Hematopoietic multipotent progenitor cell (in vitro differentiated cells): ENCODE data around the gene ENG. TPM values are rescaled to one million over a fixed set of nuclear protein-coding genes. Genes with fewer than 3 reads are reported as not detected.

ENCODE experiments used
- small RNA-seq: library from RNA; depleted of rRNA; stranded (forward); fragments of <200 nt; gene quantifications from one replicate; pipeline ENCODE3, GENCODE V24; 2012
- total RNA-seq: library from RNA; depleted of rRNA; stranded (reverse); fragments of >200 nt; gene quantifications from one replicate; pipeline ENCODE4 v1.2.3, GENCODE V29; 2012

The ENG gene
- total RNA-seq, 1 donor: 17.5 TPM

Small RNA genes lying within 50 kb of the gene (small RNA-seq; reads per million reads assigned to genes)
- gene MIR4672 (not detected), gene RF00019 (not detected), gene RNA5SP296 (not detected)

Other genes starting within 250 kb of the ENG start
- 5.7 TPM for gene STXBP1, start 242.4 kb downstream of the ENG start, total RNA-seq
- gene CFAP157, start 147.7 kb downstream of the ENG start, total RNA-seq: 0.27 TPM
- gene PTRH1, start 139.0 kb downstream of the ENG start, total RNA-seq: 20.7 TPM
- gene TTC16, start 138.6 kb downstream of the ENG start, total RNA-seq: under 0.01 TPM
- 15.9 TPM for gene TOR2A, start 119.4 kb downstream of the ENG start, total RNA-seq
- 79.7 TPM for gene SH2D3C, start 76.0 kb downstream of the ENG start, total RNA-seq
- gene CDK9, start 68.6 kb downstream of the ENG start, total RNA-seq: 208 TPM
- 212 TPM for gene FPGS, start 51.8 kb downstream of the ENG start, total RNA-seq
- gene AK1, start 23.0 kb upstream of the ENG start, total RNA-seq: 0.27 TPM
- gene ST6GALNAC6, start 44.9 kb upstream of the ENG start, total RNA-seq: 47.9 TPM
- 70.3 TPM for gene ST6GALNAC4, start 62.4 kb upstream of the ENG start, total RNA-seq
- 0.27 TPM for gene PIP5KL1, start 76.1 kb upstream of the ENG start, total RNA-seq
- 17.2 TPM for gene DPM2, start 83.2 kb upstream of the ENG start, total RNA-seq
- gene EEIG1, start 126.3 kb upstream of the ENG start, total RNA-seq: 3.8 TPM
- 14.0 TPM for gene NAIF1, start 212.7 kb upstream of the ENG start, total RNA-seq
- 14.8 TPM for gene SLC25A25, start 213.6 kb upstream of the ENG start, total RNA-seq